Mesodermal cell (in vitro differentiated cells): ENCODE results near the gene ITGB1BP1.

ENCODE experiments used
- H3K27ac ChIP-seq: 2 replicates; pipeline ENCODE4 v1.7.0; 2013; ENCODE audit warnings: mild to moderate bottlenecking, low read depth, low read length, moderate library complexity; ENCODE audit not compliant: severe bottlenecking
- H3K36me3 ChIP-seq: 2 replicates; pipeline ENCODE4 v1.7.1; 2013; ENCODE audit warnings: mild to moderate bottlenecking, low read length, moderate library complexity; ENCODE audit not compliant: control insufficient read depth, insufficient read depth
- H3K4me1 ChIP-seq: one replicate; pipeline ENCODE4 v1.7.1; 2013; ENCODE audit warnings: mild to moderate bottlenecking, low read length; ENCODE audit not compliant: insufficient read depth, control insufficient read depth, poor library complexity, severe bottlenecking
- H3K4me3 ChIP-seq: 2 replicates; pipeline ENCODE4 v1.7.0; 2013; ENCODE audit warnings: low read length, control low read depth, mild to moderate bottlenecking; ENCODE audit not compliant: insufficient read depth, poor library complexity, severe bottlenecking; ENCODE audit errors: extremely low read depth
- H3K9me3 ChIP-seq: 2 replicates; pipeline ENCODE4 v1.7.1; 2013; ENCODE audit warnings: mild to moderate bottlenecking, low read length, moderate library complexity; ENCODE audit not compliant: control insufficient read depth
- WGBS, 2 experiments: methylation state at CpG; one replicate each; pipeline ENCODE4 v1.1.5; 2013; ENCODE audit warnings: missing lambda C conversion rate in 2 of 2; ENCODE audit not compliant: insufficient coverage in 2 of 2; 5-methylcytosine and 5-hydroxymethylcytosine counted together

The ITGB1BP1 gene

DNA sequence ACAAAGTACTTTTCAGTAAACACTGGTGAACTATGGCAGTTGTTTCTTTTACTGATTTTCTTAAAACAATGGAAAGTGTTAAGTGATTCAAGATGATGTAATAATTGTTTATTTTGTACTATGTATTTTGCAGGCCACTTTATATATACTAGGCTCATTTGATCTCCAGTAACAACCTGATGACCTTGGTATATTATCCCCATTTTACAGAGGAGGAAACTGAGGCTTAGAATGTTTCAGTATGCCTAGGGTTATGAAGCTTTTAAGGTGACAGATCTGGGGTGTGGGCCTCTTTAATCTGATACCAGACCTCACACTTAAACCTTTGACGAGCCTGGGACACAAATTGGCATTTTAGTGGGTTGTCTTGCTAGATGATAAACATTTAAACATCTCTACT is 63.2 kb downstream of the ITGB1BP1 start:
- no CpG with 5 or more reads among the region's 1 CpG for WGBS, 2 experiments
- Histone ChIP-seq H3K9me3 (no peaks in the 10 kb centered on the region), H3K27ac (no peak overlapping the region), H3K4me1 (peaks cover 11% of the 10 kb centered on the region), H3K4me3 (no peak overlapping the region), H3K36me3 (peaks cover 94% of the 10 kb centered on the region)

DNA sequence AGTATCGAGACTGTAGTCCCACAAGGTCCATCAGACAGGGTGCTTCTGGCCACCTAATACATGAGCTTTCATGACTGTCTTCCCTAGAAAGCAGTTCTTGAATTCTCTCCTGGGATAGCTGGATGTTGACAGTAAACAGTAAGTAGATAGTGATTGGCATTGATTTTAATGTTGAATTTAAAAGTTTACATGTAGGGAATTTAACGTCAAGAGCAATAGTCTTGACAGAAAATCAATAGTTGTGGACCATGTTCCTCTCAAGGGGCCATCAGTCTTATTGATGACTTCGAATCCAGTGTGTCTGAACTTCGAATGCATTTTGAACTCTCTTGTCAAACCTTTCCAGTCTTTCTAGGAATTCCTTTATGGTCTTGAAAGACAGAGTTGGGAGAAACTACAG is 63.9 kb downstream of the ITGB1BP1 start:
- WGBS, 2 experiments: 92 to 100% methylated on average over 3 to 4 of the region's 4 CpGs
- Histone ChIP-seq H3K36me3 (peaks cover 96% of the 10 kb centered on the region), H3K27ac (no peak overlapping the region), H3K4me1 (peaks cover 5% of the 10 kb centered on the region), H3K9me3 (no peaks in the 10 kb centered on the region), H3K4me3 (no peak overlapping the region)

DNA sequence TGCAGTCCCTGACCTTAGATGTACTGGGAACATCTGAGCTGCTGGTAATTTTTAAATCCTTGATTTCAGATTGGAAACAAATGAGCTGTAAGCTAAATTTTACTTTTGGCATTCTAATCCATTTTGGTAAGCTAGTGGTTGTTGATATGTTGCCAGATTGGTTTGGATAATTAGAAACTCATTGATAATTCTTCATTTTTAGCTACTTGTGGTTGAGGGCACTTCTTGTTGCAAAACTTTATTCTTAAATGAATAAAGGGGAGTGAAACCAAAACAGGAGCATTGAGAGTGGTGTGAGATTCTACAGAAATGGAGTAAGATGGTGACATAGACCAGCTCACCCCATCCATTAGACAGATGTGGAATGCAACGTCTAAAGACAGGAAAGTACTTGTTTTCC is 64.5 kb downstream of the ITGB1BP1 start:
- H3K36me3 ChIP-seq: peaks cover 97% of the 10 kb centered on the region
- H3K9me3 ChIP-seq: no peaks in the 10 kb centered on the region
- WGBS, 2 experiments: 80 to 83% methylated on average over 1 of the region's 1 CpG
- H3K4me3 ChIP-seq: no peak overlapping the region
- H3K4me1 ChIP-seq: no peaks in the 10 kb centered on the region
- H3K27ac ChIP-seq: no peak overlapping the region

DNA sequence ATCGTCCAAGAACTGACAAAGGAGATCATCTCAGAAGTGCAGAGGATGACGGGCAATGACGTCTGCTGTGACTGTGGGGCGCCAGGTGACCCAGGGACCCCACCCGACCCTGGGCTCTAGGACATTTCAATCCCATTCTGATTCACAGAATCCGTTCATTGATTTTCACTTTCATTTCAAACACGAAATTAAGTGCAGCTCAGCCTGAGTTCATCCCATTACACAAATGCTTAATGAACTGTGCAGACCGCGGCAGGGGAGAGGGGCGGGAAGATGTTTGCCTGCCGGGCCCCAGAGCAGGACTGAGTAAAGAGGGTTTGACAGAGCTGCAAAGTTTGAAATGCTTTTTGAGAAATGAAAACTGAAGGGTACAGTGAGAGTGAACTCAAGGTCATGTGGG is 67.1 kb downstream of the ITGB1BP1 start:
- no peak overlapping the region for H3K4me3 ChIP-seq

DNA sequence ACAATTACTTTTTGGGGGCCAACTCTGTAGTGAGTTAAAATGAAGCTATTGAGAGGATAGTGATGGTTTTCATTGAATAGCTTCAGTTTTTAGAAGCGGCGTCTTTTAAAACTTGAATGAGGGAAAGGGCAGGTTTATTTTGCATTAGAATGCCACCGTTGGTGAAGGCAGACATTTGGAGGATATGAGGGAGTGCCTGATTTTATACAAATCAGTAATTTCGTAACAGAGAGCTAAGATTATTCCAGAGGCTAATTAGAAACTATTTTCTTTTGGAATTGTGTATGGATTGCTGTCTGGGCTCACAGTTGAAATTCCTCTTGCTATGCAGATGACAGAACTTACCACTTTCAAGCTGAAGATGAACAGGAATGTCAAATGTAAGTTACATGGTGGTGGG is 67.6 kb downstream of the ITGB1BP1 start:
- H3K36me3 ChIP-seq: peaks cover 99% of the 10 kb centered on the region
- no peaks in the 10 kb centered on the region for H3K9me3 ChIP-seq
- no peak overlapping the region for H3K4me3 ChIP-seq
- H3K27ac ChIP-seq: no peak overlapping the region
- H3K4me1 ChIP-seq: no peaks in the 10 kb centered on the region
- 66 to 90% methylated on average over 2 to 4 of the region's 4 CpGs for WGBS, 2 experiments

More for the DNA sequence above, 67.1 kb downstream of the ITGB1BP1 start:
- 79 to 90% methylated on average over 5 of the region's 11 CpGs for WGBS, 2 experiments
- Histone ChIP-seq H3K4me1 (no peaks in the 10 kb centered on the region), H3K27ac (no peak overlapping the region), H3K9me3 (no peaks in the 10 kb centered on the region), H3K36me3 (peaks cover 99% of the 10 kb centered on the region)

DNA sequence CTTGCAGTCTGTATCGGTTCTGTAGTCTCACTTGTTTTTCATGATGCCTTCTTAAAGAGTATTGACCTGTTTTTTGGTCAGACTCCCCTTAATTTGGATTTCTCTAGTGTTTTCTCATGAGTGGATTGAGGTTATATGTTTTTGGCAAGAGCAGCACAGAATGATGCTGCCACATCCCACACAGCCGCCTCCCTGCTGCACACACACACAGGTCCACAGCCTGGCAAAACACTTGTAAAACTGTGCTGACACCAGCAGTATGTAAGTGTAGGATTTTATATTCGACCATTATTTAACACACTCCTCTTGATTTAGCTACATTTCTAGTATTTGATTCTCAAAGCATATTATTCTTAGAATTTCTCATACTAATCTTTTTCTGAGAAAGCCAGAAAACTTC is 68.1 kb downstream of the ITGB1BP1 start:
- Histone ChIP-seq H3K36me3 (peaks cover 99% of the 10 kb centered on the region), H3K4me3 (no peak overlapping the region), H3K27ac (no peak overlapping the region), H3K9me3 (no peaks in the 10 kb centered on the region), H3K4me1 (no peaks in the 10 kb centered on the region)
- 100% methylated on average over 1 of the region's 3 CpGs; no CpG with 5 or more reads in 1 of the 2 experiments for WGBS, 2 experiments

DNA sequence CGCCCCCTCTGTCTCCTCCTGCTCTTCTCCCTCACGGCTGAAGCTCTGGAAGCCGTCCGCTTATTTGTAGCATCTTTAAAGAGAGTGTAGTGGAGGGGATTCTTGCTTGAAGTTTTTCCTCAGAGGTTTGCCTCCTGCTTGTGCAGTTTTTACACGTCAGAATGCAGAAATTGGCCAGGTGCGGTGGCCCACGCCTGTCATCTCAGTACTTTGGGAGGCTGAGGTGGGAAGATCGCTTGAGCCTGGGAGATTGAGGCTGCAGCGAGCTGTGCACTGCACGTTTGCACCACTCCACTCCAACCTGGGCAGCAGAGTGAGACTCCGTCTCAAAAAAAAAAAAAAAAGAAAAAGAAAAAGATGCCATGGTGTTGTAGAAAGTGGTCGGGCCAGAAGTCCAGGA is 69.0 kb downstream of the ITGB1BP1 start:
- Histone ChIP-seq H3K9me3 (no peaks in the 10 kb centered on the region), H3K27ac (no peak overlapping the region), H3K4me1 (no peaks in the 10 kb centered on the region), H3K4me3 (no peak overlapping the region), H3K36me3 (peaks cover 99% of the 10 kb centered on the region)
- 92 to 100% methylated on average over 4 of the region's 12 CpGs for WGBS, 2 experiments
